ENCODE measurements around the gene CKAP2L.

Gene CKAP2L

GRCh38 chr2:112701052-112701451, 63.4 kb downstream of the CKAP2L start:
- Histone ChIP-seq H3K27ac (ENCODE audit: low read depth, low read length) (no peak overlapping the region), H3K4me3 (ENCODE audit: low read depth, low read length) (no peak overlapping the region), H3K9ac (ENCODE audit: low read depth, low read length) (no peak overlapping the region), H3K36me3 (ENCODE audit: control insufficient read depth, insufficient read depth, low read length) (no peaks in the 10 kb centered on the region), H3K4me1 (ENCODE audit: control insufficient read depth, insufficient read depth, low read length) (no peaks in the 10 kb centered on the region), H3K9me3 (ENCODE audit: control insufficient read depth, insufficient read depth, low read length) (no peaks in the 10 kb centered on the region), H3K27me3 (ENCODE audit: control insufficient read depth, insufficient read depth, low read length) (no peaks in the 10 kb centered on the region)

GRCh38 chr2:112699984-112700667, 64.3 kb downstream of the CKAP2L start:
- Histone ChIP-seq H3K9me3 (ENCODE audit: control insufficient read depth, insufficient read depth, low read length) (no peaks in the 10 kb centered on the region), H3K4me1 (ENCODE audit: control insufficient read depth, insufficient read depth, low read length) (no peaks in the 10 kb centered on the region), H3K27me3 (ENCODE audit: control insufficient read depth, insufficient read depth, low read length) (no peaks in the 10 kb centered on the region), H3K36me3 (ENCODE audit: control insufficient read depth, insufficient read depth, low read length) (no peaks in the 10 kb centered on the region), H3K4me3 (ENCODE audit: low read depth, low read length) (no peak overlapping the region), H3K27ac (ENCODE audit: low read depth, low read length) (no peak overlapping the region), H3K9ac (ENCODE audit: low read depth, low read length) (no peak overlapping the region)

- H3K27me3 ChIP-seq (ENCODE audit: control insufficient read depth, insufficient read depth, low read length): no peaks in the 10 kb centered on the region
- H3K9ac ChIP-seq (ENCODE audit: low read depth, low read length): no peak overlapping the region
- no peaks in the 10 kb centered on the region for H3K4me1 ChIP-seq (ENCODE audit: control insufficient read depth, insufficient read depth, low read length)
- no peaks in the 10 kb centered on the region for H3K9me3 ChIP-seq (ENCODE audit: control insufficient read depth, insufficient read depth, low read length)
- H3K27ac ChIP-seq (ENCODE audit: low read depth, low read length): no peak overlapping the region
- H3K4me3 ChIP-seq (ENCODE audit: low read depth, low read length): no peak overlapping the region
- H3K36me3 ChIP-seq (ENCODE audit: control insufficient read depth, insufficient read depth, low read length): no peaks in the 10 kb centered on the region
These were observed 65.4 kb downstream of the CKAP2L start for GRCh38 chr2:112698834-112699515.

- H3K36me3 ChIP-seq (ENCODE audit: control insufficient read depth, insufficient read depth, low read length): no peaks in the 10 kb centered on the region
- H3K4me3 ChIP-seq (ENCODE audit: low read depth, low read length): no peak overlapping the region
- H3K4me1 ChIP-seq (ENCODE audit: control insufficient read depth, insufficient read depth, low read length): no peaks in the 10 kb centered on the region
- no peaks in the 10 kb centered on the region for H3K9me3 ChIP-seq (ENCODE audit: control insufficient read depth, insufficient read depth, low read length)
- H3K27ac ChIP-seq (ENCODE audit: low read depth, low read length): no peak overlapping the region
- H3K9ac ChIP-seq (ENCODE audit: low read depth, low read length): no peak overlapping the region
- no peaks in the 10 kb centered on the region for H3K27me3 ChIP-seq (ENCODE audit: control insufficient read depth, insufficient read depth, low read length)
These were observed 70.2 kb downstream of the CKAP2L start for GRCh38 chr2:112694182-112694581.

GRCh38 chr2:112693596-112693995, 70.8 kb downstream of the CKAP2L start:
- H3K36me3 ChIP-seq (ENCODE audit: control insufficient read depth, insufficient read depth, low read length): no peaks in the 10 kb centered on the region
- no peak overlapping the region for H3K4me3 ChIP-seq (ENCODE audit: low read depth, low read length)
- H3K9ac ChIP-seq (ENCODE audit: low read depth, low read length): no peak overlapping the region
- H3K27me3 ChIP-seq (ENCODE audit: control insufficient read depth, insufficient read depth, low read length): no peaks in the 10 kb centered on the region
- no peak overlapping the region for H3K27ac ChIP-seq (ENCODE audit: low read depth, low read length)
- no peaks in the 10 kb centered on the region for H3K9me3 ChIP-seq (ENCODE audit: control insufficient read depth, insufficient read depth, low read length)
- no peaks in the 10 kb centered on the region for H3K4me1 ChIP-seq (ENCODE audit: control insufficient read depth, insufficient read depth, low read length)

GRCh38 chr2:112692918-112693317, 71.5 kb downstream of the CKAP2L start:
- no peak overlapping the region for H3K9ac ChIP-seq (ENCODE audit: low read depth, low read length)
- no peaks in the 10 kb centered on the region for H3K4me1 ChIP-seq (ENCODE audit: control insufficient read depth, insufficient read depth, low read length)
- no peak overlapping the region for H3K4me3 ChIP-seq (ENCODE audit: low read depth, low read length)
- no peaks in the 10 kb centered on the region for H3K9me3 ChIP-seq (ENCODE audit: control insufficient read depth, insufficient read depth, low read length)
- no peaks in the 10 kb centered on the region for H3K27me3 ChIP-seq (ENCODE audit: control insufficient read depth, insufficient read depth, low read length)
- H3K27ac ChIP-seq (ENCODE audit: low read depth, low read length): no peak overlapping the region
- H3K36me3 ChIP-seq (ENCODE audit: control insufficient read depth, insufficient read depth, low read length): no peaks in the 10 kb centered on the region

GRCh38 chr2:112692495-112692911, 71.9 kb downstream of the CKAP2L start:
- Histone ChIP-seq H3K36me3 (ENCODE audit: control insufficient read depth, insufficient read depth, low read length) (no peaks in the 10 kb centered on the region), H3K27ac (ENCODE audit: low read depth, low read length) (no peak overlapping the region), H3K4me3 (ENCODE audit: low read depth, low read length) (no peak overlapping the region), H3K27me3 (ENCODE audit: control insufficient read depth, insufficient read depth, low read length) (no peaks in the 10 kb centered on the region), H3K4me1 (ENCODE audit: control insufficient read depth, insufficient read depth, low read length) (no peaks in the 10 kb centered on the region), H3K9me3 (ENCODE audit: control insufficient read depth, insufficient read depth, low read length) (no peaks in the 10 kb centered on the region), H3K9ac (ENCODE audit: low read depth, low read length) (no peak overlapping the region)

- H3K27ac ChIP-seq (ENCODE audit: low read depth, low read length): no peak overlapping the region
- no peak overlapping the region for H3K4me3 ChIP-seq (ENCODE audit: low read depth, low read length)
- H3K9ac ChIP-seq (ENCODE audit: low read depth, low read length): no peak overlapping the region
- no peaks in the 10 kb centered on the region for H3K27me3 ChIP-seq (ENCODE audit: control insufficient read depth, insufficient read depth, low read length)
- no peaks in the 10 kb centered on the region for H3K36me3 ChIP-seq (ENCODE audit: control insufficient read depth, insufficient read depth, low read length)
- no peaks in the 10 kb centered on the region for H3K4me1 ChIP-seq (ENCODE audit: control insufficient read depth, insufficient read depth, low read length)
- H3K9me3 ChIP-seq (ENCODE audit: control insufficient read depth, insufficient read depth, low read length): no peaks in the 10 kb centered on the region
These were observed 72.5 kb downstream of the CKAP2L start for GRCh38 chr2:112691881-112692281.

GRCh38 chr2:112690853-112691401, 73.5 kb downstream of the CKAP2L start:
- no peaks in the 10 kb centered on the region for H3K4me1 ChIP-seq (ENCODE audit: control insufficient read depth, insufficient read depth, low read length)
- no peaks in the 10 kb centered on the region for H3K36me3 ChIP-seq (ENCODE audit: control insufficient read depth, insufficient read depth, low read length)
- H3K9ac ChIP-seq (ENCODE audit: low read depth, low read length): no peak overlapping the region
- H3K27ac ChIP-seq (ENCODE audit: low read depth, low read length): no peak overlapping the region
- no peaks in the 10 kb centered on the region for H3K27me3 ChIP-seq (ENCODE audit: control insufficient read depth, insufficient read depth, low read length)
- H3K9me3 ChIP-seq (ENCODE audit: control insufficient read depth, insufficient read depth, low read length): no peaks in the 10 kb centered on the region
- no peak overlapping the region for H3K4me3 ChIP-seq (ENCODE audit: low read depth, low read length)

- no peak overlapping the region for H3K9ac ChIP-seq (ENCODE audit: low read depth, low read length)
These were observed 76.1 kb downstream of the CKAP2L start for GRCh38 chr2:112688086-112688880.

GRCh38 chr2:112687522-112687921, 76.9 kb downstream of the CKAP2L start:
- no peaks in the 10 kb centered on the region for H3K36me3 ChIP-seq (ENCODE audit: control insufficient read depth, insufficient read depth, low read length)
- H3K4me1 ChIP-seq (ENCODE audit: control insufficient read depth, insufficient read depth, low read length): no peaks in the 10 kb centered on the region
- H3K27ac ChIP-seq (ENCODE audit: low read depth, low read length): no peak overlapping the region

More at GRCh38 chr2:112688086-112688880, 76.1 kb downstream of the CKAP2L start:
- H3K36me3 ChIP-seq (ENCODE audit: control insufficient read depth, insufficient read depth, low read length): no peaks in the 10 kb centered on the region
- H3K27ac ChIP-seq (ENCODE audit: low read depth, low read length): no peak overlapping the region
- H3K9me3 ChIP-seq (ENCODE audit: control insufficient read depth, insufficient read depth, low read length): no peaks in the 10 kb centered on the region
- no peaks in the 10 kb centered on the region for H3K4me1 ChIP-seq (ENCODE audit: control insufficient read depth, insufficient read depth, low read length)
- H3K4me3 ChIP-seq (ENCODE audit: low read depth, low read length): no peak overlapping the region
- H3K27me3 ChIP-seq (ENCODE audit: control insufficient read depth, insufficient read depth, low read length): no peaks in the 10 kb centered on the region

More at GRCh38 chr2:112687522-112687921, 76.9 kb downstream of the CKAP2L start:
- H3K27me3 ChIP-seq (ENCODE audit: control insufficient read depth, insufficient read depth, low read length): no peaks in the 10 kb centered on the region
- no peak overlapping the region for H3K9ac ChIP-seq (ENCODE audit: low read depth, low read length)
- no peaks in the 10 kb centered on the region for H3K9me3 ChIP-seq (ENCODE audit: control insufficient read depth, insufficient read depth, low read length)
- H3K4me3 ChIP-seq (ENCODE audit: low read depth, low read length): no peak overlapping the region

All from HUES48 (cell line).